ENCODE data around the gene RPL10A.

GRCh38 chr6:35441205-35441604 lies 27.0 kb upstream of the RPL10A start:
- TF ChIP-seq CREB5 (CRISPR knock-in tag; IDR thresholded peaks at IDR 0.05; ENCODE audit: low read depth) (no peak), CSDC2 (CRISPR knock-in tag; IDR thresholded peaks at IDR 0.05) (no peak), ZFP3 (CRISPR knock-in tag; IDR thresholded peaks at IDR 0.05) (no peak), TCF4 (CRISPR knock-in tag; IDR thresholded peaks at IDR 0.05; ENCODE audit: borderline replicate concordance) (no peak), ISL1 (CRISPR knock-in tag; IDR thresholded peaks at IDR 0.05) (no peak), ZNF565 (CRISPR knock-in tag; conservative IDR thresholded peaks at IDR 0.05; ENCODE audit: low read depth) (no peak), TSHZ2 (CRISPR knock-in tag; IDR thresholded peaks at IDR 0.05) (no peak), PATZ1 (CRISPR knock-in tag; IDR thresholded peaks at IDR 0.05; ENCODE audit: borderline replicate concordance) (no peak), ZC3H10 (CRISPR knock-in tag; IDR thresholded peaks at IDR 0.05) (no peak), ZNF8 (CRISPR knock-in tag; IDR thresholded peaks at IDR 0.05) (no peak), ZFP30 (CRISPR knock-in tag; IDR thresholded peaks at IDR 0.05) (no peak), GLIS3 (CRISPR knock-in tag; IDR thresholded peaks at IDR 0.05) (no peak), CSRNP3 (CRISPR knock-in tag; IDR thresholded peaks at IDR 0.05) (no peak), BACH2 (CRISPR knock-in tag; IDR thresholded peaks at IDR 0.05; ENCODE audit: borderline replicate concordance) (no peak)

Data from SK-N-SH treated with all-trans-retinoic acid at 6 μM for 48 hours (cell line).